Measurements from ENCODE around the gene ANKRD60.

Gene ANKRD60

GRCh38 chr20:58192567-58192966 lies 35.9 kb downstream of the ANKRD60 start:
- Histone ChIP-seq H3K9ac (ENCODE audit: low read length in 2 of 2) (no peak overlapping the region), H3K4me3 (ENCODE audit: low read length in 2 of 2) (no peak overlapping the region), H3K27ac (ENCODE audit: low read length) (no peak overlapping the region), H3K9me3 (ENCODE audit: control insufficient read depth in 2 of 2, low read length in 2 of 2) (no peaks in the 10 kb centered on the region), H3K27me3 (ENCODE audit: control insufficient read depth in 1 of 2, insufficient read depth in 2 of 2, low read length in 2 of 2) (peaks cover 7 to 8% of the 10 kb centered on the region in 2 donors), H3K36me3 (ENCODE audit: control insufficient read depth in 2 of 2, insufficient read depth in 2 of 2, low read length in 2 of 2) (no peaks in the 10 kb centered on the region), H3K4me1 (ENCODE audit: control insufficient read depth, insufficient read depth, low read length) (no peaks in the 10 kb centered on the region)

GRCh38 chr20:58192065-58192464 lies 36.4 kb downstream of the ANKRD60 start:
- Histone ChIP-seq H3K4me1 (ENCODE audit: control insufficient read depth, insufficient read depth, low read length) (no peaks in the 10 kb centered on the region), H3K27me3 (ENCODE audit: control insufficient read depth in 1 of 2, insufficient read depth in 2 of 2, low read length in 2 of 2) (peaks cover 7 to 8% of the 10 kb centered on the region in 2 donors), H3K27ac (ENCODE audit: low read length) (no peak overlapping the region), H3K9me3 (ENCODE audit: control insufficient read depth in 2 of 2, low read length in 2 of 2) (no peaks in the 10 kb centered on the region), H3K36me3 (ENCODE audit: control insufficient read depth in 2 of 2, insufficient read depth in 2 of 2, low read length in 2 of 2) (no peaks in the 10 kb centered on the region), H3K9ac (ENCODE audit: low read length in 2 of 2) (no peak overlapping the region), H3K4me3 (ENCODE audit: low read length in 2 of 2) (no peak overlapping the region)

GRCh38 chr20:58188527-58188926 lies 39.9 kb downstream of the ANKRD60 start:
- Histone ChIP-seq H3K27me3 (ENCODE audit: control insufficient read depth in 1 of 2, insufficient read depth in 2 of 2, low read length in 2 of 2) (peaks cover 7 to 8% of the 10 kb centered on the region in 2 donors), H3K27ac (ENCODE audit: low read length) (no peak overlapping the region), H3K4me3 (ENCODE audit: low read length in 2 of 2) (no peak overlapping the region), H3K36me3 (ENCODE audit: control insufficient read depth in 2 of 2, insufficient read depth in 2 of 2, low read length in 2 of 2) (no peaks in the 10 kb centered on the region), H3K4me1 (ENCODE audit: control insufficient read depth, insufficient read depth, low read length) (no peaks in the 10 kb centered on the region), H3K9me3 (ENCODE audit: control insufficient read depth in 2 of 2, low read length in 2 of 2) (peaks cover 0 to 16% of the 10 kb centered on the region in 2 donors), H3K9ac (ENCODE audit: low read length in 2 of 2) (no peak overlapping the region)

- Histone ChIP-seq H3K4me1 (ENCODE audit: control insufficient read depth, insufficient read depth, low read length) (peaks cover under 1% of the 10 kb centered on the region), H3K27ac (ENCODE audit: low read length) (no peak overlapping the region), H3K9me3 (ENCODE audit: control insufficient read depth in 2 of 2, low read length in 2 of 2) (peaks cover 0 to 18% of the 10 kb centered on the region in 2 donors), H3K9ac (ENCODE audit: low read length in 2 of 2) (no peak overlapping the region), H3K4me3 (ENCODE audit: low read length in 2 of 2) (no peak overlapping the region), H3K36me3 (ENCODE audit: control insufficient read depth in 2 of 2, insufficient read depth in 2 of 2, low read length in 2 of 2) (no peaks in the 10 kb centered on the region), H3K27me3 (ENCODE audit: control insufficient read depth in 1 of 2, insufficient read depth in 2 of 2, low read length in 2 of 2) (peaks cover 0 to 3% of the 10 kb centered on the region in 2 donors)
Measured at GRCh38 chr20:58184984-58185383, 43.5 kb downstream of the ANKRD60 start.

- Histone ChIP-seq H3K36me3 (ENCODE audit: control insufficient read depth in 2 of 2, insufficient read depth in 2 of 2, low read length in 2 of 2) (no peaks in the 10 kb centered on the region), H3K27me3 (ENCODE audit: control insufficient read depth in 1 of 2, insufficient read depth in 2 of 2, low read length in 2 of 2) (peaks cover 0 to 7% of the 10 kb centered on the region in 2 donors), H3K9ac (ENCODE audit: low read length in 2 of 2) (no peak overlapping the region), H3K9me3 (ENCODE audit: control insufficient read depth in 2 of 2, low read length in 2 of 2) (peaks cover 0 to 18% of the 10 kb centered on the region in 2 donors), H3K4me1 (ENCODE audit: control insufficient read depth, insufficient read depth, low read length) (peaks cover 10% of the 10 kb centered on the region), H3K4me3 (ENCODE audit: low read length in 2 of 2) (no peak overlapping the region), H3K27ac (ENCODE audit: low read length) (no peak overlapping the region)
Measured at GRCh38 chr20:58184063-58184462, 44.4 kb downstream of the ANKRD60 start.

- no peak overlapping the region for H3K9ac ChIP-seq (ENCODE audit: low read length in 2 of 2)
- H3K27me3 ChIP-seq (ENCODE audit: control insufficient read depth in 1 of 2, insufficient read depth in 2 of 2, low read length in 2 of 2): peaks cover 0 to 7% of the 10 kb centered on the region in 2 donors
- H3K9me3 ChIP-seq (ENCODE audit: control insufficient read depth in 2 of 2, low read length in 2 of 2): peaks cover 0 to 18% of the 10 kb centered on the region in 2 donors
- no peak overlapping the region for H3K27ac ChIP-seq (ENCODE audit: low read length)
- H3K36me3 ChIP-seq (ENCODE audit: control insufficient read depth in 2 of 2, insufficient read depth in 2 of 2, low read length in 2 of 2): no peaks in the 10 kb centered on the region
- no peak overlapping the region for H3K4me3 ChIP-seq (ENCODE audit: low read length in 2 of 2)
- H3K4me1 ChIP-seq (ENCODE audit: control insufficient read depth, insufficient read depth, low read length): peaks cover 12% of the 10 kb centered on the region
Measured at GRCh38 chr20:58182521-58183140, 45.8 kb downstream of the ANKRD60 start.

- H3K27me3 ChIP-seq (ENCODE audit: control insufficient read depth in 1 of 2, insufficient read depth in 2 of 2, low read length in 2 of 2): peaks cover 0 to 7% of the 10 kb centered on the region in 2 donors
- no peak overlapping the region for H3K9ac ChIP-seq (ENCODE audit: low read length in 2 of 2)
- peak overlapping the region in 1 of 2 donors; percentile 64 for H3K4me3 ChIP-seq (ENCODE audit: low read length in 2 of 2)
- peaks cover 22% of the 10 kb centered on the region for H3K4me1 ChIP-seq (ENCODE audit: control insufficient read depth, insufficient read depth, low read length)
- peaks cover 0 to 13% of the 10 kb centered on the region in 2 donors for H3K9me3 ChIP-seq (ENCODE audit: control insufficient read depth in 2 of 2, low read length in 2 of 2)
- H3K36me3 ChIP-seq (ENCODE audit: control insufficient read depth in 2 of 2, insufficient read depth in 2 of 2, low read length in 2 of 2): no peaks in the 10 kb centered on the region
- no peak overlapping the region for H3K27ac ChIP-seq (ENCODE audit: low read length)
Measured at GRCh38 chr20:58179432-58180099, 48.9 kb downstream of the ANKRD60 start.

- Histone ChIP-seq H3K9me3 (ENCODE audit: control insufficient read depth in 2 of 2, low read length in 2 of 2) (peaks cover 0 to 8% of the 10 kb centered on the region in 2 donors), H3K36me3 (ENCODE audit: control insufficient read depth in 2 of 2, insufficient read depth in 2 of 2, low read length in 2 of 2) (no peaks in the 10 kb centered on the region), H3K4me3 (ENCODE audit: low read length in 2 of 2) (peak overlapping the region in 1 of 2 donors; percentile 64), H3K4me1 (ENCODE audit: control insufficient read depth, insufficient read depth, low read length) (peaks cover 24% of the 10 kb centered on the region), H3K27ac (ENCODE audit: low read length) (no peak overlapping the region), H3K9ac (ENCODE audit: low read length in 2 of 2) (no peak overlapping the region), H3K27me3 (ENCODE audit: control insufficient read depth in 1 of 2, insufficient read depth in 2 of 2, low read length in 2 of 2) (peaks cover 0 to 7% of the 10 kb centered on the region in 2 donors)
Measured at GRCh38 chr20:58179083-58179431, 49.4 kb downstream of the ANKRD60 start.

- Histone ChIP-seq H3K4me3 (ENCODE audit: low read length in 2 of 2) (no peak overlapping the region), H3K4me1 (ENCODE audit: control insufficient read depth, insufficient read depth, low read length) (peaks cover 27% of the 10 kb centered on the region), H3K9me3 (ENCODE audit: control insufficient read depth in 2 of 2, low read length in 2 of 2) (no peaks in the 10 kb centered on the region), H3K36me3 (ENCODE audit: control insufficient read depth in 2 of 2, insufficient read depth in 2 of 2, low read length in 2 of 2) (no peaks in the 10 kb centered on the region), H3K27me3 (ENCODE audit: control insufficient read depth in 1 of 2, insufficient read depth in 2 of 2, low read length in 2 of 2) (peaks cover 0 to 7% of the 10 kb centered on the region in 2 donors), H3K27ac (ENCODE audit: low read length) (no peak overlapping the region), H3K9ac (ENCODE audit: low read length in 2 of 2) (no peak overlapping the region)
Measured at GRCh38 chr20:58177799-58178198, 50.7 kb downstream of the ANKRD60 start.

GRCh38 chr20:58175836-58176235 lies 52.6 kb downstream of the ANKRD60 start:
- Histone ChIP-seq H3K4me3 (ENCODE audit: low read length in 2 of 2) (peak overlapping the region in 1 of 2 donors; percentile 29), H3K4me1 (ENCODE audit: control insufficient read depth, insufficient read depth, low read length) (peaks cover 27% of the 10 kb centered on the region), H3K27me3 (ENCODE audit: control insufficient read depth in 1 of 2, insufficient read depth in 2 of 2, low read length in 2 of 2) (peaks cover 0 to 6% of the 10 kb centered on the region in 2 donors), H3K9me3 (ENCODE audit: control insufficient read depth in 2 of 2, low read length in 2 of 2) (no peaks in the 10 kb centered on the region), H3K9ac (ENCODE audit: low read length in 2 of 2) (no peak overlapping the region), H3K27ac (ENCODE audit: low read length) (peak overlapping the region; percentile 67), H3K36me3 (ENCODE audit: control insufficient read depth in 2 of 2, insufficient read depth in 2 of 2, low read length in 2 of 2) (no peaks in the 10 kb centered on the region)

GRCh38 chr20:58175425-58175824 lies 53.0 kb downstream of the ANKRD60 start:
- peak overlapping the region; percentile 67 for H3K27ac ChIP-seq (ENCODE audit: low read length)
- no peaks in the 10 kb centered on the region for H3K9me3 ChIP-seq (ENCODE audit: control insufficient read depth in 2 of 2, low read length in 2 of 2)
- H3K27me3 ChIP-seq (ENCODE audit: control insufficient read depth in 1 of 2, insufficient read depth in 2 of 2, low read length in 2 of 2): peaks cover 0 to 4% of the 10 kb centered on the region in 2 donors
- H3K9ac ChIP-seq (ENCODE audit: low read length in 2 of 2): peak overlapping the region; percentile 29 to 46
- peaks cover 27% of the 10 kb centered on the region for H3K4me1 ChIP-seq (ENCODE audit: control insufficient read depth, insufficient read depth, low read length)
- no peaks in the 10 kb centered on the region for H3K36me3 ChIP-seq (ENCODE audit: control insufficient read depth in 2 of 2, insufficient read depth in 2 of 2, low read length in 2 of 2)
- H3K4me3 ChIP-seq (ENCODE audit: low read length in 2 of 2): peak overlapping the region in 1 of 2 donors; percentile 29

Data from stomach smooth muscle (tissue), 2 donors.